H9 (cell line): ENCODE data around the gene RAD51D. TPM values are rescaled to one million over a fixed set of nuclear protein-coding genes. Genes with fewer than 3 reads are reported as not detected.

ENCODE experiments used
- DNase-seq: peaks from one replicate; pipeline ENCODE4 v3.0.0-alpha.2; 2017
- H2AFZ ChIP-seq: one replicate; pipeline ENCODE4 v1.6.1; 2013; ENCODE audit warnings: mild to moderate bottlenecking, low read length, control low read depth, moderate library complexity
- H2AK5ac ChIP-seq: 2 replicates; pipeline ENCODE4 v1.6.1; 2013; ENCODE audit warnings: low read length, control low read depth, mixed read lengths; ENCODE audit not compliant: insufficient read length
- H2BK120ac ChIP-seq: one replicate; pipeline ENCODE4 v1.6.1; 2013; ENCODE audit warnings: low read depth, mild to moderate bottlenecking, low read length, control low read depth, inconsistent platforms; ENCODE audit not compliant: poor library complexity, severe bottlenecking
- H2BK12ac ChIP-seq: 2 replicates; pipeline ENCODE4 v1.6.1; 2013; ENCODE audit warnings: low read length, control low read depth, mixed read lengths, low read depth; ENCODE audit not compliant: insufficient read length
- H2BK15ac ChIP-seq: 2 replicates; pipeline ENCODE4 v1.6.1; 2013; ENCODE audit warnings: low read depth, low read length, control low read depth
- H2BK20ac ChIP-seq: one replicate; pipeline ENCODE4 v1.6.1; 2013; ENCODE audit warnings: low read depth, mild to moderate bottlenecking, low read length, control low read depth, inconsistent platforms; ENCODE audit not compliant: poor library complexity, severe bottlenecking
- H2BK5ac ChIP-seq: 2 replicates; pipeline ENCODE4 v1.6.1; 2013; ENCODE audit warnings: low read length, control low read depth, mixed read lengths; ENCODE audit not compliant: insufficient read length
- H3K14ac ChIP-seq: 2 replicates; pipeline ENCODE4 v1.6.1; 2013; ENCODE audit warnings: low read length, control low read depth; ENCODE audit not compliant: insufficient read depth
- H3K18ac ChIP-seq: 2 replicates; pipeline ENCODE4 v1.6.1; 2013; ENCODE audit warnings: low read depth, mild to moderate bottlenecking, mixed read lengths, low read length, control low read depth; ENCODE audit not compliant: insufficient read length
- H3K23ac ChIP-seq: 2 replicates; pipeline ENCODE4 v1.6.1; 2013; ENCODE audit warnings: low read length, control low read depth, mixed read lengths, low read depth; ENCODE audit not compliant: insufficient read length
- H3K23me2 ChIP-seq: 2 replicates; pipeline ENCODE4 v1.6.1; 2013; ENCODE audit warnings: low read depth, mild to moderate bottlenecking, mixed read lengths, low read length, control low read depth; ENCODE audit not compliant: insufficient read length, poor library complexity, severe bottlenecking
- H3K27ac ChIP-seq: 2 replicates; pipeline ENCODE4 v1.5.1; 2013; ENCODE audit warnings: low read length, control low read depth, mixed read lengths, low read depth; ENCODE audit not compliant: insufficient read length
- H3K27me3 ChIP-seq: 2 replicates; pipeline ENCODE4 v1.6.1; 2013; ENCODE audit warnings: low read length, control low read depth, inconsistent platforms; ENCODE audit not compliant: insufficient read depth
- H3K4ac ChIP-seq: 2 replicates; pipeline ENCODE4 v1.6.1; 2013; ENCODE audit warnings: low read depth, mild to moderate bottlenecking, control low read depth, inconsistent platforms, low read length, moderate library complexity
- H3K4me1 ChIP-seq: 2 replicates; pipeline ENCODE4 v1.6.1; 2013; ENCODE audit warnings: low read length, control low read depth, inconsistent platforms; ENCODE audit not compliant: insufficient read depth
- H3K4me2 ChIP-seq: 2 replicates; pipeline ENCODE4 v1.6.1; 2013; ENCODE audit warnings: low read length, control low read depth, mixed read lengths; ENCODE audit not compliant: insufficient read length, insufficient read depth
- H3K56ac ChIP-seq: 2 replicates; pipeline ENCODE4 v1.6.1; 2013; ENCODE audit warnings: low read depth, mild to moderate bottlenecking, mixed read lengths, low read length, control low read depth; ENCODE audit not compliant: insufficient read length
- H3K79me1 ChIP-seq: 2 replicates; pipeline ENCODE4 v1.6.1; 2013; ENCODE audit warnings: low read depth, mild to moderate bottlenecking, moderate library complexity, low read length, control low read depth, inconsistent platforms; ENCODE audit not compliant: insufficient read depth, poor library complexity, severe bottlenecking
- H3K79me2 ChIP-seq: 2 replicates; pipeline ENCODE4 v1.6.1; 2013; ENCODE audit warnings: low read length, control low read depth, inconsistent platforms; ENCODE audit not compliant: insufficient read depth
- H3K9ac ChIP-seq: 2 replicates; pipeline ENCODE4 v1.6.1; 2013; ENCODE audit warnings: low read length, control low read depth, mixed read lengths; ENCODE audit not compliant: insufficient read length; ENCODE audit errors: extremely low read depth
- H3K9me3 ChIP-seq: one replicate; pipeline ENCODE4 v1.6.1; 2013; ENCODE audit warnings: low read depth, low read length, inconsistent platforms; ENCODE audit not compliant: control insufficient read depth
- H3T11ph ChIP-seq: one replicate; pipeline ENCODE4 v1.6.1; 2013; ENCODE audit warnings: mild to moderate bottlenecking, low read length, control low read depth, inconsistent platforms
- H4K20me1 ChIP-seq: one replicate; pipeline ENCODE4 v1.6.1; 2013; ENCODE audit not compliant: control insufficient read depth, insufficient read length, insufficient read depth
- H4K5ac ChIP-seq: 2 replicates; pipeline ENCODE4 v1.6.1; 2013; ENCODE audit warnings: low read depth, mild to moderate bottlenecking, mixed read lengths, low read length, control low read depth; ENCODE audit not compliant: insufficient read length
- H4K8ac ChIP-seq: replicated peaks from 2 replicates; pipeline ENCODE4 v1.6.1; 2013; ENCODE audit warnings: low read length, control low read depth, mixed read lengths, low read depth; ENCODE audit not compliant: insufficient read length
- H4K91ac ChIP-seq: 2 replicates; pipeline ENCODE4 v1.6.1; 2013; ENCODE audit warnings: low read depth, mild to moderate bottlenecking, moderate library complexity, mixed read lengths, low read length, control low read depth; ENCODE audit not compliant: insufficient read length
- H3K27ac Mint-ChIP-seq, 3 experiments: 2 replicates in 2 of 3; 3 replicates in 1 of 3; pipeline ENCODE4 v1.8.0; 2020 to 2021; ENCODE audit warnings: mixed read lengths in 3 of 3, mild to moderate bottlenecking in 1 of 3, moderate library complexity in 1 of 3
- H3K27me3 Mint-ChIP-seq: 2 replicates; pipeline ENCODE4 v1.8.0; 2021; ENCODE audit warnings: low read depth, mild to moderate bottlenecking, moderate library complexity, mixed read lengths
- H3K36me3 Mint-ChIP-seq, 3 experiments: 2 replicates in 2 of 3; 3 replicates in 1 of 3; pipeline ENCODE4 v1.8.0; 2020 to 2021; ENCODE audit warnings: low read depth in 3 of 3, mixed read lengths in 3 of 3; ENCODE audit not compliant: insufficient read depth in 1 of 3
- H3K4me1 Mint-ChIP-seq, 2 experiments: 2 replicates each; pipeline ENCODE4 v1.8.0; 2020; ENCODE audit warnings: mixed read lengths in 2 of 2
- H3K4me3 Mint-ChIP-seq, 2 experiments: 2 replicates in 1 of 2; 3 replicates in 1 of 2; pipeline ENCODE4 v1.8.0; 2020 to 2021; ENCODE audit warnings: mild to moderate bottlenecking in 2 of 2, mixed read lengths in 2 of 2, moderate library complexity in 1 of 2
- H3K9me3 Mint-ChIP-seq, 2 experiments: 2 replicates in 1 of 2; 3 replicates in 1 of 2; pipeline ENCODE4 v1.8.0; 2020; ENCODE audit warnings: mild to moderate bottlenecking in 2 of 2, mixed read lengths in 2 of 2, moderate library complexity in 1 of 2
- CTCF ChIP-seq: fragments of 200-600 bp; sonication (generic); conservative IDR thresholded peaks from 3 replicates; pipeline ENCODE4 v1.8.0; 2021; ENCODE audit warnings: antibody characterized with exemption, mild to moderate bottlenecking
- WGBS: extraction: QIAGEN DNeasy Blood & Tissue Kit; methylation state at CpG from one replicate; pipeline ENCODE4 v1.1.7; 2013; ENCODE audit warnings: missing lambda C conversion rate, low lambda C conversion rate, mixed read lengths; ENCODE audit not compliant: insufficient read length; ENCODE audit errors: extremely low coverage; 5-methylcytosine and 5-hydroxymethylcytosine counted together
- total RNA-seq: library from RNA; stranded (reverse); gene quantifications from 2 replicates; pipeline ENCODE4 v1.2.1, GENCODE V29; 2021

The RAD51D gene
- total RNA-seq, 1 experiment from 2014 or later: 15.8 TPM

GRCh38 chr17:35056013-35056412 is 63.6 kb downstream of the RAD51D start:
- Histone ChIP-seq H3K4ac (no peak overlapping the region), H2BK120ac (no peak overlapping the region), H2BK15ac (no peak overlapping the region), H3K4me2 (no peak overlapping the region), H3K9me3 (no peaks in the 10 kb centered on the region), H3K79me2 (no peaks in the 10 kb centered on the region), H3K23ac (no peak overlapping the region), H3K27ac (no peak overlapping the region), H4K5ac (no peak overlapping the region), H2AK5ac (no peak overlapping the region), H3K79me1 (no peaks in the 10 kb centered on the region), H4K91ac (no peak overlapping the region), H4K8ac (no peak overlapping the region), H4K20me1 (no peaks in the 10 kb centered on the region), H2BK12ac (no peak overlapping the region), H3K23me2 (no peaks in the 10 kb centered on the region), H3T11ph (no peak overlapping the region), H3K27me3 (no peaks in the 10 kb centered on the region), H3K9ac (no peak overlapping the region), H3K56ac (no peak overlapping the region), H2BK20ac (no peak overlapping the region), H2AFZ (no peak overlapping the region), H2BK5ac (no peak overlapping the region), H3K14ac (no peak overlapping the region), H3K18ac (no peak overlapping the region), H3K4me1 (no peaks in the 10 kb centered on the region)
- peaks cover 23 to 25% of the 10 kb centered on the region in 2 experiments for H3K4me1 Mint-ChIP-seq
- H3K9me3 Mint-ChIP-seq: no peaks in the 10 kb centered on the region
- no peaks in the 10 kb centered on the region for H3K27me3 Mint-ChIP-seq
- DNase-seq: peak; percentile 44
- TF ChIP-seq CTCF: no peak
- H3K36me3 Mint-ChIP-seq: no peaks in the 10 kb centered on the region; a peak in 2 of 7 replicates
- no peak overlapping the region for H3K4me3 Mint-ChIP-seq
- H3K27ac Mint-ChIP-seq: peak overlapping the region in 2 of 3 experiments; percentile 3 to 17; a peak in 3 of 7 replicates
- no CpG with 5 or more reads among the region's 3 CpGs for WGBS
